HG03175 (cell line): ENCODE results near the gene COX4I1.

Experiments used
- ATAC-seq: cut with Tn5 transposase; IDR thresholded peaks from one replicate; pipeline ENCODE4 v1.9.1; 2021; ENCODE audit warnings: mild to moderate bottlenecking, moderate library complexity; ENCODE audit not compliant: unreplicated experiment

Gene COX4I1

GRCh38 chr16:85854935-85855334 is 55.4 kb downstream of the COX4I1 start:
- ATAC-seq: no peak

DNA sequence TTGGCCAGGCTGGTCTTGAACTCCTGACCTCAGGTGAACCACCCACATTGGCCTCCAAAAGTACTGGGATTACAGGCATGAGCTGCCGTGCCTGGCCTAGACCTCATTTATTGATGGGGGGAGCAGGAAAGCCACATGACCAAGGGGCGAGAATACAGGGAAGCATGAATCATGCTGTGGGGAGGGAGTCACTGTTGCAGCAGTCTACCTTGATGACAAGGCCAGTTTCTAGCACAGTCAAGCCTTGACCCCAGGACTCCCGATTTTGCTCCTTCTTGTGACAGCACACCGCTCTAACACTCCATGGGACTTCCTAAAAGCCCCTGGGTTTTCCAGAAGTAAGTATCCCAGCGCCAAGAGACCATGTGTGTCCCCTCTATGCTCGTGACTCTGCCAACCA is 56.6 kb downstream of the COX4I1 start:
- no peak for ATAC-seq

GRCh38 chr16:85856585-85856984 is 57.1 kb downstream of the COX4I1 start:
- ATAC-seq: no peak
